H1 (cell line): ENCODE data around the gene CEBPG. TPM values are rescaled to one million over a fixed set of nuclear protein-coding genes. Genes with fewer than 3 reads are reported as not detected.

Source experiments
- CTCF ChIA-PET: fragments of 300-600 bp; sonication (Branson Sonifier 250); formaldehyde crosslinking; loops from one replicate; lab custom pipeline; 2021; ENCODE audit not compliant: partially characterized antibody; lab: Charles Lee
- POLR2A ChIA-PET: fragments of 300-600 bp; sonication (Branson Sonifier 250); formaldehyde crosslinking; loops from one replicate; lab custom pipeline; 2021; ENCODE audit warnings: inconsistent platforms; ENCODE audit not compliant: partially characterized antibody; lab: Charles Lee
- DNase-seq, 2 experiments: peaks; one replicate each; pipeline versions ENCODE4 v3.0.0 to v3.0.0-alpha.2; 2010 to 2022; ENCODE audit warnings: low spot score in 2 of 2, low read depth in 1 of 2, mixed read lengths in 1 of 2
- FAIRE-seq: peaks from 2 replicates; lab custom pipeline; 2011; peaks lifted over from hg19 to GRCh38; lab: Jason Lieb, UNC
- H2AFZ ChIP-seq: 2 replicates; pipeline ENCODE4 v1.8.1; 2012; ENCODE audit warnings: low read length, inconsistent platforms
- H2AK5ac ChIP-seq: 2 replicates; pipeline ENCODE4 v1.6.1; 2013; ENCODE audit warnings: low read depth, low read length
- H2BK120ac ChIP-seq: replicated peaks from 2 replicates; pipeline ENCODE3; 2013; ENCODE audit warnings: low read depth, low read length, inconsistent platforms
- H2BK12ac ChIP-seq: 2 replicates; pipeline ENCODE4 v1.6.1; 2013; ENCODE audit warnings: low read depth, low read length
- H2BK15ac ChIP-seq: 2 replicates; pipeline ENCODE4 v1.6.1; 2013; ENCODE audit warnings: low read length
- H2BK20ac ChIP-seq: 2 replicates; pipeline ENCODE4 v1.6.1; 2013; ENCODE audit warnings: low read length
- H2BK5ac ChIP-seq: 2 replicates; pipeline ENCODE4 v1.6.1; 2013; ENCODE audit warnings: low read depth, low read length
- H3K14ac ChIP-seq: 2 replicates; pipeline ENCODE4 v1.6.1; 2013; ENCODE audit warnings: inconsistent platforms; ENCODE audit not compliant: insufficient read length
- H3K18ac ChIP-seq: 2 replicates; pipeline ENCODE4 v1.6.1; 2013; ENCODE audit warnings: low read length; ENCODE audit errors: extremely low read depth
- H3K23ac ChIP-seq: 2 replicates; pipeline ENCODE4 v1.6.1; 2013; ENCODE audit warnings: inconsistent platforms; ENCODE audit not compliant: insufficient read length
- H3K23me2 ChIP-seq: 2 replicates; pipeline ENCODE4 v1.6.1; 2013; ENCODE audit warnings: low read depth, low read length
- H3K27ac ChIP-seq: 2 replicates; pipeline ENCODE4 v1.6.1; 2011; ENCODE audit warnings: low read depth, low read length, inconsistent platforms
- H3K27me3 ChIP-seq, 4 experiments: replicated peaks in 1 of 4; 1 replicate in 1 of 4; 2 replicates in 3 of 4; pipeline versions ENCODE4 v1.6.1 to v1.8.1; 2011 to 2013; ENCODE audit warnings: low read length in 3 of 4, mild to moderate bottlenecking in 3 of 4, inconsistent platforms in 2 of 4, mixed read lengths in 2 of 4, moderate library complexity in 1 of 4; ENCODE audit not compliant: control insufficient read depth in 3 of 4, insufficient read depth in 3 of 4; ENCODE audit errors: extremely low read depth in 1 of 4
- H3K36me3 ChIP-seq, 4 experiments: 2 replicates each; pipeline versions ENCODE4 v1.6.1 to v1.8.1; 2011 to 2013; ENCODE audit warnings: mild to moderate bottlenecking in 4 of 4, low read length in 3 of 4, moderate library complexity in 2 of 4, control low read depth in 1 of 4, inconsistent platforms in 1 of 4; ENCODE audit not compliant: insufficient read depth in 4 of 4, control insufficient read depth in 2 of 4
- H3K4ac ChIP-seq: replicated peaks from 2 replicates; pipeline ENCODE3; 2013; ENCODE audit warnings: low read length, low read depth, mixed read lengths, inconsistent platforms; ENCODE audit not compliant: insufficient read length
- H3K4me1 ChIP-seq, 4 experiments: replicated peaks in 1 of 4; 1 replicate in 1 of 4; 2 replicates in 3 of 4; pipeline versions ENCODE4 v1.6.1 to v1.8.1; 2011 to 2013; ENCODE audit warnings: low read length in 3 of 4, inconsistent platforms in 2 of 4, mixed read lengths in 1 of 4; ENCODE audit not compliant: insufficient read depth in 4 of 4, control insufficient read depth in 3 of 4
- H3K4me2 ChIP-seq, 2 experiments: 2 replicates each; pipeline versions ENCODE4 v1.6.1 to v1.8.1; 2011 to 2013; ENCODE audit warnings: low read depth in 2 of 2, low read length in 2 of 2, control low read depth in 1 of 2, inconsistent platforms in 1 of 2, mild to moderate bottlenecking in 1 of 2; ENCODE audit not compliant: insufficient read depth in 1 of 2
- H3K4me3 ChIP-seq, 4 experiments: fragments of 200-600, 300-600 bp in 1 of 4; sonication (generic), shearing (Covaris generic), sonication (Bioruptor Twin) in 1 of 4; 2 replicates each; pipeline versions ENCODE4 v1.5.1 to v1.8.1; 2011 to 2016; ENCODE audit warnings: low read length in 4 of 4, low read depth in 3 of 4, control low read depth in 2 of 4, inconsistent platforms in 2 of 4, mild to moderate bottlenecking in 2 of 4, mixed read lengths in 1 of 4, moderate library complexity in 1 of 4; ENCODE audit not compliant: insufficient read depth in 2 of 4; ENCODE audit errors: extremely low read depth in 1 of 4
- H3K56ac ChIP-seq: replicated peaks from 2 replicates; pipeline ENCODE3; 2013; ENCODE audit warnings: low read depth, mild to moderate bottlenecking, mixed read lengths, low read length, inconsistent platforms; ENCODE audit not compliant: insufficient read length
- H3K79me1 ChIP-seq: 2 replicates; pipeline ENCODE4 v1.6.1; 2013; ENCODE audit warnings: low read depth, low read length, control low read depth
- H3K79me2 ChIP-seq, 2 experiments: 2 replicates each; pipeline versions ENCODE4 v1.6.1 to v1.8.1; 2012 to 2013; ENCODE audit warnings: low read length in 2 of 2, mild to moderate bottlenecking in 2 of 2, inconsistent platforms in 1 of 2; ENCODE audit not compliant: insufficient read depth in 2 of 2, control insufficient read depth in 1 of 2
- H3K9ac ChIP-seq, 4 experiments: replicated peaks in 1 of 4; 1 replicate in 1 of 4; 2 replicates in 3 of 4; pipeline versions ENCODE4 v1.6.1 to v1.8.1; 2011 to 2013; ENCODE audit warnings: low read depth in 3 of 4, low read length in 3 of 4, control low read depth in 2 of 4, mild to moderate bottlenecking in 2 of 4, moderate library complexity in 2 of 4, inconsistent platforms in 1 of 4; ENCODE audit errors: extremely low read depth in 1 of 4
- H3K9me3 ChIP-seq, 2 experiments: 2 replicates each; pipeline versions ENCODE4 v1.6.1 to v1.8.1; 2012 to 2013; ENCODE audit warnings: mild to moderate bottlenecking in 2 of 2, moderate library complexity in 2 of 2, control low read depth in 1 of 2, inconsistent platforms in 1 of 2, low read depth in 1 of 2, low read length in 1 of 2, mixed read lengths in 1 of 2; ENCODE audit not compliant: insufficient read depth in 2 of 2
- H4K20me1 ChIP-seq, 2 experiments: replicated peaks in 1 of 2; 2 replicates each; pipeline versions ENCODE3 to v1.8.1; 2011 to 2013; ENCODE audit warnings: inconsistent platforms in 2 of 2, low read length in 2 of 2, mild to moderate bottlenecking in 1 of 2; ENCODE audit not compliant: insufficient read depth in 2 of 2, control insufficient read depth in 1 of 2
- H4K5ac ChIP-seq: 2 replicates; pipeline ENCODE4 v1.6.1; 2013; ENCODE audit warnings: low read length, low read depth, mixed read lengths, inconsistent platforms; ENCODE audit not compliant: insufficient read length
- H4K8ac ChIP-seq: 2 replicates; pipeline ENCODE4 v1.8.0; 2013; ENCODE audit warnings: mild to moderate bottlenecking, moderate library complexity, low read length, inconsistent platforms; ENCODE audit not compliant: insufficient read depth; ENCODE audit errors: extremely low read depth
- H4K91ac ChIP-seq: replicated peaks from 2 replicates; pipeline ENCODE3; 2013; ENCODE audit warnings: low read length, mixed read lengths, inconsistent platforms; ENCODE audit not compliant: insufficient read length
- EP300 ChIP-seq, 2 experiments: IDR thresholded peaks; 1 replicate in 1 of 2; 2 replicates in 1 of 2; pipeline ENCODE4 v1.6.1; 2011 to 2012; ENCODE audit warnings: low read depth in 2 of 2, low read length in 2 of 2, mild to moderate bottlenecking in 2 of 2, borderline replicate concordance in 1 of 2, inconsistent platforms in 1 of 2, moderate library complexity in 1 of 2
- KDM4A ChIP-seq: IDR thresholded peaks from one replicate; pipeline ENCODE4 v1.7.1; 2012; ENCODE audit warnings: low read depth, mild to moderate bottlenecking, moderate library complexity, low read length, inconsistent platforms; ENCODE audit not compliant: severe bottlenecking
- WGBS, 2 experiments: shearing (Covaris generic) in 1 of 2; methylation state at CpG; one replicate each; pipeline versions ENCODE4 v1.1.6 to v1.1.7; 2013 to 2015; ENCODE audit warnings: low lambda C conversion rate in 2 of 2, mixed read lengths in 2 of 2, inconsistent platforms in 1 of 2, low coverage in 1 of 2, missing lambda C conversion rate in 1 of 2; ENCODE audit not compliant: insufficient replicate concordance in 2 of 2, insufficient coverage in 1 of 2, insufficient read length in 1 of 2; ENCODE audit errors: extremely low coverage in 1 of 2, missing lambda C conversion rate in 1 of 2; 5-methylcytosine and 5-hydroxymethylcytosine counted together
- polyA plus RNA-seq, 7 experiments: library from polyadenylated mRNA; depleted of rRNA in 3 of 7; stranded (reverse) in 5 of 7; unstranded in 2 of 7; fragments of >200 nt in 5 of 7; fragments of 200-250 nt in 2 of 7; gene quantifications; 1 replicate in 5 of 7; 2 replicates in 1 of 7; 4 replicates in 1 of 7; pipeline versions ENCODE4 v1.2.1 to v1.2.3, GENCODE V29; 2011 to 2013; ENCODE audit warnings: missing spikeins in 2 of 7, mixed read lengths in 2 of 7
- total RNA-seq: library from RNA; stranded (reverse); fragmentation: NEBNext Ultra II Directional; extraction: Animal tissue kit (Norgen Biotek cat#: 25700); gene quantifications from 2 replicates; pipeline ENCODE4 v1.2.1, GENCODE V29; 2021

CEBPG gene
- total and polyA plus RNA-seq, 2 of the 8 experiments (the other 6 are each of a cell fraction or from before 2014, with no cell fraction given): 12.3 to 35.4 TPM

GRCh38 chr19:33404506-33405253 is 31.2 kb downstream of the CEBPG start:
- no peak for TF ChIP-seq KDM4A
- no peak for TF ChIP-seq EP300 (IDR thresholded peaks at IDR 0.05; ENCODE audit: borderline replicate concordance in 1 of 2, low read depth in 2 of 2, low read length in 2 of 2)
- no peaks in the 10 kb centered on the region for H3K79me1 ChIP-seq
- H3K27ac ChIP-seq: no peak overlapping the region
- POLR2A ChIA-PET: interaction anchor here (0.8 to 1.1 kb wide), 2 partner anchors 10 to 169 kb away, joined by 3 read pairs; no protein-coding TSS in a partner anchor
- CTCF ChIA-PET: interaction anchor here (0.6 to 24.5 kb wide), 17 partner anchors 7 to 373 kb away, joined by 3 to 426 read pairs (median 4); no protein-coding TSS in a partner anchor
- no peak overlapping the region for H3K4me3 ChIP-seq
- no peaks in the 10 kb centered on the region for H3K79me2 ChIP-seq
- H2BK15ac ChIP-seq: no peak overlapping the region
- H3K36me3 ChIP-seq: no peaks in the 10 kb centered on the region
- no peak overlapping the region for H3K18ac ChIP-seq
- no peak overlapping the region for H3K14ac ChIP-seq
- H3K23ac ChIP-seq: no peak overlapping the region
- H3K23me2 ChIP-seq: no peaks in the 10 kb centered on the region
- no peak overlapping the region for H2BK120ac ChIP-seq
- H3K4me2 ChIP-seq: no peak overlapping the region
- H3K9ac ChIP-seq: no peak overlapping the region
- no peak overlapping the region for H2AFZ ChIP-seq
- peaks cover 0 to 6% (median 5%) of the 10 kb centered on the region in 4 experiments; a peak in 5 of 7 replicates for H3K4me1 ChIP-seq
- H2BK12ac ChIP-seq: no peak overlapping the region
- H4K5ac ChIP-seq: no peak overlapping the region
- H4K8ac ChIP-seq: no peak overlapping the region
- H3K27me3 ChIP-seq: no peaks in the 10 kb centered on the region
- H4K91ac ChIP-seq: no peak overlapping the region
- H2BK5ac ChIP-seq: no peak overlapping the region
- no peak overlapping the region for H2BK20ac ChIP-seq
- H3K9me3 ChIP-seq: no peaks in the 10 kb centered on the region
- no peak overlapping the region for H3K4ac ChIP-seq
- H3K56ac ChIP-seq: no peak overlapping the region
- DNase-seq: no peak
- 89% methylated on average over 18 of the region's 18 CpGs; no CpG with 5 or more reads in 1 of the 2 experiments for WGBS, 2 experiments
- no peak overlapping the region for H2AK5ac ChIP-seq
- peaks cover 2 to 3% of the 10 kb centered on the region in 2 experiments for H4K20me1 ChIP-seq
- no peak for FAIRE-seq
